SJCRH30 (cell line): ENCODE results near the gene UBN1. TPM values are rescaled to one million over a fixed set of nuclear protein-coding genes. Genes with fewer than 3 reads are reported as not detected.

Experiments used
- DNase-seq, 2 experiments: peaks; one replicate each; pipeline ENCODE4 v3.0.0-alpha.2; 2015 to 2020
- H3K27ac ChIP-seq: fragments of 250-450 bp; sonication (Bioruptor Pico); 2 replicates; pipeline ENCODE4 v1.5.1; 2020; ENCODE audit warnings: mild to moderate bottlenecking, moderate library complexity
- H3K27me3 ChIP-seq: fragments of 250-450 bp; sonication (Bioruptor Pico); 2 replicates; pipeline ENCODE4 v1.5.1; 2020; ENCODE audit warnings: mild to moderate bottlenecking, moderate library complexity
- H3K36me3 ChIP-seq: fragments of 250-450 bp; sonication (Bioruptor Pico); 2 replicates; pipeline ENCODE4 v1.5.1; 2020; ENCODE audit warnings: mild to moderate bottlenecking, moderate library complexity
- H3K4me1 ChIP-seq: fragments of 250-450 bp; sonication (Bioruptor Pico); 2 replicates; pipeline ENCODE4 v1.5.1; 2020; ENCODE audit warnings: mild to moderate bottlenecking, moderate library complexity
- H3K4me3 ChIP-seq: fragments of 250-450 bp; sonication (Bioruptor Pico); 2 replicates; pipeline ENCODE4 v1.5.1; 2020; ENCODE audit warnings: mild to moderate bottlenecking, moderate library complexity
- H3K9me3 ChIP-seq: fragments of 250-450 bp; sonication (Bioruptor Pico); replicated peaks from 2 replicates; pipeline ENCODE4 v1.5.1; 2020; ENCODE audit warnings: mild to moderate bottlenecking, moderate library complexity
- total RNA-seq: library from RNA; depleted of rRNA; stranded (reverse); fragments of >200 nt; shearing (Covaris generic); gene quantifications from 2 replicates; pipeline ENCODE4 v1.2.3, GENCODE V29; 2014

UBN1 gene
- total RNA-seq, 1 experiment from 2014 or later, result 28.1 TPM

GRCh38 chr16:4882000-4882632 is 34.8 kb downstream of the UBN1 start:
- no peak overlapping the region for H3K27ac ChIP-seq

DNA sequence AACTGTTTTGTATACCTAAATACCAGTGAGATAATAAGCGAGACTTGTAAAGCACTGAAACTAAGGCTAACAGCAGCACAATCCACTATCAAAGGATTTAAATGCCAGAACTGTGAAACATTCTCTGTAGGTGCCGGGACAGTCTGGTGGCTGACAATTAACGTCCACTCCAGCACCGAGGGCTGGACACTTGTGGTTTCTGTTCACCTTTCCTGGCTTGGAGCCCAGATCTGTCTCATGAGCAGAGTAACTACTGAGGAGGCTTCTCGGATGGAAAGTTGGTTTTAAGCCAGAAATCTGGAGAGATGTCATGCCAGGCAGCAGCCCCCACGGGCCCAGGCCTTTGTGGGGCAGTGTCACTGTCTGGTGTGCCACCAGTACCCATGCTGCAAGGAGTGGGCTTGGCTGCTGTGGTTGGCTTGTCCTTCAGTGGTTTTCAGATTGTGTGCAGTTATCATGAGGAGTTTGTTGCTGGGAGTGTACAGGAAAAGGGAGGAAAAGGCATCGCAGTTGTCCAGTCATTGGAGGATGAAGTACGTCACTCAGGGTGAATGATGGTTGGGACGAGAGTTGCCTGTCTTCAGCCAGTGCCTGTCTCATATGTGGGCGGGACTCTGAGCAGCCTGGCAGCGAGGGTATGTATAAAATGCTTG is 35.5 kb downstream of the UBN1 start:
- Histone ChIP-seq H3K4me3 (no peak overlapping the region), H3K9me3 (no peaks in the 10 kb centered on the region), H3K36me3 (peaks cover 41% of the 10 kb centered on the region), H3K4me1 (peaks cover 4% of the 10 kb centered on the region; the same call in 1 of the 2 replicates), H3K27me3 (no peaks in the 10 kb centered on the region), H3K27ac (no peak overlapping the region)
- no peak for DNase-seq

More at GRCh38 chr16:4882000-4882632, 34.8 kb downstream of the UBN1 start:
- Histone ChIP-seq H3K9me3 (no peaks in the 10 kb centered on the region), H3K4me3 (no peak overlapping the region), H3K27me3 (no peaks in the 10 kb centered on the region), H3K4me1 (peaks cover 4% of the 10 kb centered on the region; the same call in 1 of the 2 replicates), H3K36me3 (peaks cover 42% of the 10 kb centered on the region)
- DNase-seq, result peak in 1 of 2 experiments; percentile 17

DNA sequence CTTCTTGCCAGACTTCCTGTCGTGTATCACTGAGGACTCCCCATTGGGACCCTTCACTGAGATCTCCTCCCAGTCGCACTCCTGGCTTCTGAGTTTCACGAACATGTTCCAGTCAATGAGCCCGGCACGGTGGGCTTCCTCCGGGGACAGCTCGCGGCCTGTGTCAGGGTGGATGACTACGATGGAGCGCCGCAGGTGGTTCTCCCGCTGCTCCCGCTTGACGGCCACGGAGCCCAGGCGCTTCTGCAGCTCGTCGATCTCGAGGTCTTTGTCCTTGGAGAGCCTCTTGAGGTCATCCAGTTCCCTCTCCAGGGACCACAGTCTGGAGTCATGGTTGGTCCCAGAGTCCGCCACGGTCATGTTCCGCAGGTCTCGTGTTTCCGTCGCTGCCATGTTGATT is 36.2 kb downstream of the UBN1 start:
- Histone ChIP-seq H3K27me3 (no peaks in the 10 kb centered on the region), H3K27ac (no peak overlapping the region), H3K4me1 (peaks cover 4% of the 10 kb centered on the region; the same call in 1 of the 2 replicates), H3K9me3 (no peaks in the 10 kb centered on the region), H3K4me3 (no peak overlapping the region), H3K36me3 (peaks cover 37% of the 10 kb centered on the region)
- DNase-seq, result no peak

GRCh38 chr16:4884209-4884608 is 36.9 kb downstream of the UBN1 start:
- Histone ChIP-seq H3K27ac (no peak overlapping the region), H3K4me3 (no peak overlapping the region), H3K4me1 (peaks cover 4% of the 10 kb centered on the region; the same call in 1 of the 2 replicates), H3K9me3 (no peaks in the 10 kb centered on the region), H3K27me3 (no peaks in the 10 kb centered on the region), H3K36me3 (peaks cover 34% of the 10 kb centered on the region)
- DNase-seq, result no peak

DNA sequence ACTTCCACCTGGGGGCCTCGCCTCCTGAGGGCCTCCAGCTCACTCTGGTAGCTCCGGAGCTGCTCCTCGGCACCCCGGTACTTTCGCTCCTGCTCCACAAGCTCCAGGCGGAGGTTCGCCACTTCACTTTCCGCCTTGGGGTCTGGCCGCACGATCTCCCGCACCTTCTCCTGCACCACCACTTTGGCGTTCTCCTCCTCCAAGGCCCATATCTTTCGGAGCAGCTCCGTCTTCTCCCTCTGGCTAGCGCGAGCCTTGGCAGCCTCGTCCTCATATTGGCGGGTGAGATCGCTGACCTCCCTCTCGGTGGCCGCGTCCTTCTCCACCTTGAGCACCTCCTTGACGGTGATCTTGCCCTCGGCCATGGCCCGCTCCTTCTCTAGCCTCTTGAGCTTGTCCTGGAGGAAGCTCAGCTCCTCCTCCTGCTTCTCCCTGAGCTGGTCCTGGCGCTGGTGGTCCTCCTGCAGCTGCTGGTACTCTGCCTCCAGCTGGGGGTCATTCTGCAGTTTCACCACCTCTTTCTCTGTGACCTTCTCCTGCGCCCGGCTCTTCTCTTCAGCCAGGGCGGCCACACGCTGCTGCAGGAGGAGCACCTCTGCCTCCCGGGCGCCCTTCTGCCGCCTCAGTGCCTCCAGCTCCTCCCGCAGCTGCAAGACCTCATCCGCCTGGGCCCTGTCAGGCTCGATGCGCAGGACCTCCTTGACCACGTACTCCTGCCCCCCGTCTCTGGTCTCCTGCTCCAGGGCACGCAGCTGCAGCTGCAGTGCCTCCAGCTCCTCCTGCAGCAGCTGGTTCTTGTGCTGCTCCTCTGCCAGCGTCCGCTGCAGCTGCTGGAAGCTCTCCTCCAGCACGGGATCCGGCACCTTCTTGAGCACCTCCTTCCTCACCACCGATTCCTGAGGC is 37.9 kb downstream of the UBN1 start:
- H3K36me3 ChIP-seq, result peaks cover 25% of the 10 kb centered on the region

GRCh38 chr16:4886151-4886550 is 38.9 kb downstream of the UBN1 start:
- no peak overlapping the region for H3K27ac ChIP-seq
- peaks cover 4% of the 10 kb centered on the region; the same call in 1 of the 2 replicates for H3K4me1 ChIP-seq
- DNase-seq, result no peak
- H3K36me3 ChIP-seq, result peaks cover 18% of the 10 kb centered on the region
- H3K27me3 ChIP-seq, result no peaks in the 10 kb centered on the region
- H3K4me3 ChIP-seq, result no peak overlapping the region
- no peaks in the 10 kb centered on the region for H3K9me3 ChIP-seq

More for the DNA sequence above, 37.9 kb downstream of the UBN1 start:
- Histone ChIP-seq H3K9me3 (no peaks in the 10 kb centered on the region), H3K27me3 (no peaks in the 10 kb centered on the region), H3K4me1 (peaks cover 4% of the 10 kb centered on the region; the same call in 1 of the 2 replicates), H3K27ac (no peak overlapping the region), H3K4me3 (no peak overlapping the region)
- DNase-seq, result no peak

DNA sequence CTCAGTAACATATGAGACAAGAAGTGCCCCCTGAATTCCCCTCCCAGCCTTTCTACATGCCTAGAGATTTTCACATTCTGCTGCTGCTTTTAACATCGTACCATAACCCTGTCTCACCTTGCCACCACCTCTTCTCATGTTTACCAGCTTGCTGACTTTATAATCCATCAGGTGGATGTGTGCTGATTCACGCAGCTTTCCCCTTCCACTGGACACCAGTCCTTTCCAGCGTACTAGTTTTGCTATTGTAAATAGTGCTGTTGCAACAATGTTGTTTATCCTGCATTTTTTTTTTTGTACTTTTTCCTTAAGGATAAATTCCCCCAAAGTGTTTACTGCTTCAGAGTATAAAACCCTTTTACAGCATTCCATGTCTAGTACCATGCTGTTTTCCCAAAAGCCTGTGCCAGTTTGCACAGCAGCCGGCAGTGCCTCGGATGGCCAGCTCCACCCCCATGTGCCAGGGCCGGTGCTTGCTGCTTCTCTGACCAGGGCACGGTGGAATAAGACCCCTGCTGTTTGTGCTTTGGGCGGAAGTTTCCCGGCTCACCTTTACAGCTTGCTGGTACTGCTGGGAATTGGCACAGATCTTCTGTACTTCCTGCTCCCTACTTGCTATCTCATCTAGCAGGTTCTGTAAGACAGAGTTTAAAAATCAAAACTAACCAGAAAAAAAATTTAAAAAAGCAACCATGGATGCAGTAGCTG is 41.3 kb downstream of the UBN1 start:
- Histone ChIP-seq H3K27me3 (no peaks in the 10 kb centered on the region), H3K36me3 (peaks cover 4% of the 10 kb centered on the region)

DNA sequence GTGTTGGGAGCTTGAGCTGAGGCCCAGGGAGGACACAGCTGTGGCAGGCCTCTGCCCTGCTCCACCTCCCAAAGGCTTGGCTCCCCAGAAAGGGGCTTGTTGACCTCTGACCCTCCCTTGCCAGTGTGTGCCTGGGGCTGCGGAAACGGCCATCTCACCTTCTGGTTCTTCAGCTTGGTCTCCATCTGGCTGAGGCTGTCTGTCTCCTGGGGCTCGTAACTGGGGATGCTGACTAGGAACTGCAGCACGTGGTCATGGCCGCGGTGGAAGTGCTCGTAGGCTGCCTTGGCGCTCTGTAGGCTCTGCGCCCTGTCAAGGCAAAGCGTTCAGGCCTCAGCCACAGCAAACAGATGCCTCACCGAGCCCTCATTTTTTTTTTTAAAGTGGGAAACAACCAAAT is 42.7 kb downstream of the UBN1 start:
- no peaks in the 10 kb centered on the region for H3K9me3 ChIP-seq
- no peaks in the 10 kb centered on the region for H3K27me3 ChIP-seq
- H3K36me3 ChIP-seq, result no peaks in the 10 kb centered on the region
- DNase-seq, result no peak
- H3K4me3 ChIP-seq, result no peak overlapping the region
- no peak overlapping the region for H3K27ac ChIP-seq
- H3K4me1 ChIP-seq, result peaks cover 15% of the 10 kb centered on the region

More for the DNA sequence above, 41.3 kb downstream of the UBN1 start:
- no peak for DNase-seq
- no peaks in the 10 kb centered on the region for H3K9me3 ChIP-seq
- H3K4me1 ChIP-seq, result peaks cover 15% of the 10 kb centered on the region
- no peak overlapping the region for H3K27ac ChIP-seq
- H3K4me3 ChIP-seq, result no peak overlapping the region

- H3K27me3 ChIP-seq, result no peaks in the 10 kb centered on the region
- no peak overlapping the region for H3K27ac ChIP-seq
- peaks cover 15% of the 10 kb centered on the region for H3K4me1 ChIP-seq
- no peaks in the 10 kb centered on the region for H3K9me3 ChIP-seq
- no peak for DNase-seq
- H3K4me3 ChIP-seq, result no peak overlapping the region
- no peaks in the 10 kb centered on the region for H3K36me3 ChIP-seq
These were observed 43.4 kb downstream of the UBN1 start for GRCh38 chr16:4890686-4891085.

- Histone ChIP-seq H3K4me1 (peaks cover 15% of the 10 kb centered on the region), H3K9me3 (no peaks in the 10 kb centered on the region), H3K4me3 (no peak overlapping the region), H3K27me3 (no peaks in the 10 kb centered on the region), H3K27ac (no peak overlapping the region), H3K36me3 (no peaks in the 10 kb centered on the region)
- DNase-seq, result no peak
These were observed 44.0 kb downstream of the UBN1 start for GRCh38 chr16:4891097-4891885.

- peak; percentile 50 to 55 for DNase-seq
- no peak overlapping the region for H3K27ac ChIP-seq
- peaks cover 15% of the 10 kb centered on the region for H3K4me1 ChIP-seq
- no peaks in the 10 kb centered on the region for H3K27me3 ChIP-seq
- H3K9me3 ChIP-seq, result no peaks in the 10 kb centered on the region
- no peaks in the 10 kb centered on the region for H3K36me3 ChIP-seq
- H3K4me3 ChIP-seq, result peak overlapping the region; percentile 14; the same call in 1 of the 2 replicates
These were observed 44.6 kb downstream of the UBN1 start for GRCh38 chr16:4891886-4892216.

GRCh38 chr16:4892361-4893102 is 45.3 kb downstream of the UBN1 start:
- Histone ChIP-seq H3K9me3 (no peaks in the 10 kb centered on the region), H3K36me3 (no peaks in the 10 kb centered on the region), H3K27me3 (no peaks in the 10 kb centered on the region), H3K4me3 (peak overlapping the region; percentile 14; the same call in 1 of the 2 replicates), H3K4me1 (peaks cover 15% of the 10 kb centered on the region), H3K27ac (no peak overlapping the region)
- peak; percentile 52 to 53 for DNase-seq

- Histone ChIP-seq H3K27ac (no peak overlapping the region), H3K9me3 (no peaks in the 10 kb centered on the region), H3K4me3 (no peak overlapping the region), H3K27me3 (no peaks in the 10 kb centered on the region), H3K4me1 (peaks cover 15% of the 10 kb centered on the region), H3K36me3 (no peaks in the 10 kb centered on the region)
- DNase-seq, result no peak
These were observed 46.0 kb downstream of the UBN1 start for GRCh38 chr16:4893103-4893862.
